ENCODE data around the gene CATSPER2.
"Not testable (repeated sequence)": the region's sequence is repeated elsewhere in the genome, so short reads cannot be mapped to it uniquely, and the experiment has no call there.

CATSPER2 gene

DNA sequence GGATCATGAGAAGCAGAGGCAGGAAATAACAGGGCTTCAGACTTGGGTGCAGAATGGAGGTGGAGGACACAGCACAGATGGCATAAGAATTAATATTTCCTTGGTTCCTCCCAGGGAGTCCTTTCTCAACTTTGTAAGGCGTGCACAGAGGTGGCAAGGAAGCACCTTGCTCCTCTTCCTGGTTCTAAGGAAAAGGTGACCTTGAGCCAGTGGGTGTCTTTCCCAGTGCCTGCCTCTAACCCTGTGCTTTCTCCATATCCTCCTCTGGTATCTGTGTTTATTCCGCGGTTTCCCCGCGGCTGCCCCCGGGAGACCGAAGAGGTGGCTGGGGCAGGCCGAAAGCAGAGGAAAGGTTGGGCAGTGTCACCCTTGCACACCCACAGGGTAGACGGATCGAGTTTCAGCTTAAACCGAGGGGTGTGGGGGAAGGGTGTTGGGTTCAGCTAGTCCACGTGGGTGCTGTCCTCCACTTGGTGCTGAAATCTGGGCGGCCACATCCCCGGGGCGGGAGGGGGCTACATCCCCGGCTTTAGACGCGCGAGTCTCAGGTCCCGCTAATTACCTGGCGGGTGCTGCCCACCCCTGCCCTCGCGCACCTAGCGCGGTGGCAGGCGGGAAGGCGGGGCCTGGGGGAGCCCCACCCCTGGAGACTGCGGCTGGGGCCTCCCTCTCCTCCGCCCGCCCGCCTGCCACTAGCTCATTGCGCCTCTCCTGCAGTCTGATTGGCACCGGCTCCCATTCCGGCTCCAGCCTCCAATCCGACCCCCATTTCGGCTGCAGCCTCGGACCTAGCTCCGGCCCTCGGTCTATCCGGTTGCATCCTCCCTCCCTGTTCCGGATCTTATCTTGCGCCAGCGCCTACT, 55.1 kb downstream of the CATSPER2 start, which contains the start of gene CKMT1B:
CKMT1B (plus strand) TSS at position 700 of the 863 bp plus-strand sequence. CDS start 192 bp downstream, outside the sequence.
- not testable (repeated sequence) for DNase-seq (ENCODE audit: low spot score)

DNA sequence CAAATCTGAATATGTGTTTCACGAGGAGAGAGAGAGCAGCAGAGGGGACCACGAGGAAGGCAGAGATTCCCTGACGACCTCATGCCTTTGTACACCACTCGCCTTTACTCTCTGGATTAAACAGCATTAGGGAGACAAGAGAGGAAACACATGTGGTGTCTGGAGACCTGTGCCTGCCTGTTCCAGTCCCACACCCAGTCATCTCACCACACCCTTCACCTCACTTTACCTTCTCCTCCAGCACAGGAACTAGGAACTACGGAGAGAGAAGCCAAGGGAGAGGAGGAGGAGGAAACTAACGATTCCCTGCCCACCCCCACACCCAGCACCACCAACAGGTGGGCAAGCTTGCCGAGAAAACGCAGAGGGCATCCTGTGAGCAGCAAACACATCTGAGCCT, 55.8 kb downstream of the CATSPER2 start:
- not testable (repeated sequence) for DNase-seq (ENCODE audit: low spot score)

- not testable (repeated sequence) for DNase-seq (ENCODE audit: low spot score)
These were observed 58.7 kb downstream of the CATSPER2 start, which contains the start of gene PPIP5K1 for GRCh38 chr15:43589778-43590466. TSS of gene PPIP5K1 (minus strand) at chr15:43590208. CDS start at chr15:43584504, 5,704 bp downstream.

Measured in germinal center (tissue), 1 donor.